Endodermal cell (in vitro differentiated cells): ENCODE data around the gene HNMT. TPM values are rescaled to one million over a fixed set of nuclear protein-coding genes. Genes with fewer than 3 reads are reported as not detected.

Source experiments
- DNase-seq: peaks from one replicate; pipeline ENCODE4 v3.0.0-alpha.2; 2017
- H3K27ac ChIP-seq: 2 replicates; pipeline ENCODE4 v1.5.1; 2013; ENCODE audit warnings: mild to moderate bottlenecking, low read depth, low read length, moderate library complexity
- H3K27me3 ChIP-seq: 2 replicates; pipeline ENCODE4 v1.6.1; 2013; ENCODE audit warnings: mild to moderate bottlenecking, low read length, moderate library complexity; ENCODE audit not compliant: insufficient read depth, control insufficient read depth, poor library complexity, severe bottlenecking
- H3K36me3 ChIP-seq: 2 replicates; pipeline ENCODE4 v1.7.0; 2013; ENCODE audit warnings: mild to moderate bottlenecking, low read length, moderate library complexity; ENCODE audit not compliant: control insufficient read depth, insufficient read depth
- H3K4me1 ChIP-seq: one replicate; pipeline ENCODE4 v1.7.0; 2013; ENCODE audit warnings: low read length; ENCODE audit not compliant: control insufficient read depth, insufficient read depth
- H3K4me3 ChIP-seq: 2 replicates; pipeline ENCODE4 v1.5.1; 2013; ENCODE audit warnings: mild to moderate bottlenecking, low read length, moderate library complexity
- H3K9ac ChIP-seq: 2 replicates; pipeline ENCODE4 v1.6.1; 2013; ENCODE audit warnings: mild to moderate bottlenecking, low read length, moderate library complexity; ENCODE audit not compliant: poor library complexity, severe bottlenecking; ENCODE audit errors: extremely low read depth
- H3K9me3 ChIP-seq: 2 replicates; pipeline ENCODE4 v1.6.1; 2013; ENCODE audit warnings: mild to moderate bottlenecking, low read length, moderate library complexity; ENCODE audit not compliant: control insufficient read depth
- H3K27ac Mint-ChIP-seq: 2 replicates; pipeline ENCODE4 v1.8.0; 2020; ENCODE audit warnings: mixed read lengths
- H3K27me3 Mint-ChIP-seq: 2 replicates; pipeline ENCODE4 v1.8.0; 2021; ENCODE audit warnings: mild to moderate bottlenecking, mixed read lengths; ENCODE audit not compliant: insufficient read depth
- H3K36me3 Mint-ChIP-seq: 2 replicates; pipeline ENCODE4 v1.8.0; 2020; ENCODE audit warnings: low read depth, mixed read lengths
- H3K4me1 Mint-ChIP-seq: 2 replicates; pipeline ENCODE4 v1.8.0; 2020; ENCODE audit warnings: mixed read lengths
- H3K4me3 Mint-ChIP-seq: 2 replicates; pipeline ENCODE4 v1.8.0; 2020; ENCODE audit warnings: mild to moderate bottlenecking, moderate library complexity, mixed read lengths
- H3K9me3 Mint-ChIP-seq: 2 replicates; pipeline ENCODE4 v1.8.0; 2020; ENCODE audit warnings: mild to moderate bottlenecking, mixed read lengths
- CTCF ChIP-seq: fragments of 200-600 bp; sonication (generic); conservative IDR thresholded peaks from 2 replicates; pipeline ENCODE4 v1.5.0; 2021; ENCODE audit warnings: antibody characterized with exemption, mild to moderate bottlenecking
- WGBS, 2 experiments: methylation state at CpG; one replicate each; pipeline versions ENCODE4 v1.1.5 to v1.1.7; 2013; ENCODE audit warnings: missing lambda C conversion rate in 2 of 2, mixed read lengths in 1 of 2; ENCODE audit not compliant: insufficient coverage in 1 of 2, insufficient read length in 1 of 2; 5-methylcytosine and 5-hydroxymethylcytosine counted together
- total RNA-seq, 2 donors: library from RNA; stranded (reverse); fragmentation: NEBNext Ultra II Directional in 1 of 2; extraction: Animal tissue kit (Norgen Biotek cat#: 25700) in 1 of 2; gene quantifications; 2 replicates in 1 of 2; 3 replicates in 1 of 2; pipeline ENCODE4 v1.2.1, GENCODE V29; 2021

The HNMT gene
- total RNA-seq, 2 donors from 2014 or later: 10.6 to 18.0 TPM

GRCh38 chr2:137942037-137942832 is 22.0 kb upstream of the HNMT start:
- H3K36me3 ChIP-seq: no peaks in the 10 kb centered on the region
- no peak for TF ChIP-seq CTCF
- no peak overlapping the region for H3K4me3 ChIP-seq
- no peak overlapping the region for H3K27ac Mint-ChIP-seq
- H3K27me3 Mint-ChIP-seq: peaks cover 18% of the 10 kb centered on the region
- peaks cover 4% of the 10 kb centered on the region for H3K27me3 ChIP-seq
- peaks cover 5% of the 10 kb centered on the region for H3K4me1 ChIP-seq
- no peak overlapping the region for H3K9ac ChIP-seq
- H3K9me3 ChIP-seq: no peaks in the 10 kb centered on the region
- peaks cover 47% of the 10 kb centered on the region for H3K4me1 Mint-ChIP-seq
- no peaks in the 10 kb centered on the region for H3K36me3 Mint-ChIP-seq
- WGBS, 2 experiments: 79 to 86% methylated on average over 3 of the region's 3 CpGs
- no peak overlapping the region for H3K4me3 Mint-ChIP-seq
- no peaks in the 10 kb centered on the region for H3K9me3 Mint-ChIP-seq
- no peak overlapping the region for H3K27ac ChIP-seq
- DNase-seq: no peak

- no peaks in the 10 kb centered on the region for H3K9me3 Mint-ChIP-seq
- H3K4me1 Mint-ChIP-seq: peaks cover 47% of the 10 kb centered on the region
- H3K9ac ChIP-seq: no peak overlapping the region
- no peak for DNase-seq
- H3K4me1 ChIP-seq: no peaks in the 10 kb centered on the region
- H3K4me3 Mint-ChIP-seq: no peak overlapping the region
- no peak overlapping the region for H3K27ac ChIP-seq
- 88 to 91% methylated on average over 6 of the region's 6 CpGs for WGBS, 2 experiments
- no peak overlapping the region for H3K27ac Mint-ChIP-seq
- H3K27me3 ChIP-seq: peaks cover 6% of the 10 kb centered on the region
- peaks cover 23% of the 10 kb centered on the region for H3K27me3 Mint-ChIP-seq
- no peaks in the 10 kb centered on the region for H3K36me3 Mint-ChIP-seq
- no peak overlapping the region for H3K4me3 ChIP-seq
- H3K9me3 ChIP-seq: no peaks in the 10 kb centered on the region
- H3K36me3 ChIP-seq: no peaks in the 10 kb centered on the region
- TF ChIP-seq CTCF: no peak
Observed at GRCh38 chr2:137942833-137943677, 21.2 kb upstream of the HNMT start.

DNA sequence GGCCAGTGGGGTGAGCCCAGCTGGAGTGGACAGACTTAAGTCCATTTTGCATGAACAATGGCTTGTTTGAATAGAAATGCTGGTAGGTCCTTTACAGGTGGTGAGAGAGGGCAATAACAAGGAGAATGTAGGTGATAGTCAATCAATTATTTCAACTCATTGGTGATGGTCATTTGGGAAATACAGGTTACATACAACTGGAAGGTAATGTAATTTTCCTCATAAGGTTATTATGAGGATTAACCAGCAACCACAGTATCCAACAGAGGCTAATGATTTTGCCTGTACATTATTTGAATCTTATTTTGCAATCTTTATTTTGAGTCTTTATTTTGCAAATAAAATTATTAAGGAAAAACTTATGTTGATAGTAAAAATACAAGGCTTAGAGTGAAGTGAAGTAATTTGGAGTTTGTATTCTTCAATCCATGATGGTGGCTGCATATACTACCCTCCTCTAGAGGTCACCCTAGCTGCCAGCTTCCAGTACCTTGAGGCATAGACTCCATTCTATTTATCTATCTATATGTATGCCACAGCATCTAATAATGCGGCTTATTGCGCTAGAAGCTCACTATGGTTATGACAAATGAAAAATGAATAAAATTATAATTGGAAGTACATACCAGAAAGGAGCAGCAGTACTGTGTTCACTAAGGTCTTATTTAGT is 20.5 kb upstream of the HNMT start:
- H3K27me3 ChIP-seq: peaks cover 6% of the 10 kb centered on the region
- no peaks in the 10 kb centered on the region for H3K36me3 ChIP-seq
- no peaks in the 10 kb centered on the region for H3K9me3 Mint-ChIP-seq
- no peak for DNase-seq
- H3K4me1 ChIP-seq: no peaks in the 10 kb centered on the region
- H3K27ac ChIP-seq: no peak overlapping the region
- H3K9ac ChIP-seq: no peak overlapping the region
- H3K27me3 Mint-ChIP-seq: peaks cover 25% of the 10 kb centered on the region
- no peaks in the 10 kb centered on the region for H3K9me3 ChIP-seq
- 100% methylated on average over 2 of the region's 2 CpGs; no CpG with 5 or more reads in 1 of the 2 experiments for WGBS, 2 experiments
- H3K4me1 Mint-ChIP-seq: peaks cover 42% of the 10 kb centered on the region
- peak; percentile 55 for TF ChIP-seq CTCF
- no peak overlapping the region for H3K27ac Mint-ChIP-seq
- no peak overlapping the region for H3K4me3 ChIP-seq
- H3K4me3 Mint-ChIP-seq: no peak overlapping the region
- no peaks in the 10 kb centered on the region for H3K36me3 Mint-ChIP-seq
